Right atrium auricular region (tissue), 2 donors: Measurements from ENCODE around the gene SLC22A14. TPM values are rescaled to one million over a fixed set of nuclear protein-coding genes. Genes with fewer than 3 reads are reported as not detected.

Experiments
- DNase-seq: peaks from one replicate; pipeline ENCODE4 v3.0.0-alpha.2; 2019; ENCODE audit warnings: low spot score
- H3K27ac ChIP-seq, 2 donors: fragments of 200-600 bp; sonication (generic); 1 replicate in 1 of 2; 2 replicates in 1 of 2; pipeline ENCODE4 v1.5.1; 2016 to 2019
- H3K27me3 ChIP-seq, 2 donors: fragments of 200-600 bp; sonication (generic); one replicate each; pipeline versions ENCODE4 v1.5.1 to v1.6.0; 2017 to 2019
- H3K36me3 ChIP-seq: fragments of 200-600 bp; sonication (generic); one replicate; pipeline ENCODE4 v1.5.1; 2016
- H3K4me1 ChIP-seq, 2 donors: fragments of 200-600 bp; sonication (generic); one replicate each; pipeline versions ENCODE4 v1.5.1 to v1.6.0; 2017 to 2019
- H3K4me3 ChIP-seq, 2 donors: fragments of 200-600 bp; sonication (generic); 1 replicate in 1 of 2; 2 replicates in 1 of 2; pipeline ENCODE4 v1.5.1; 2017 to 2019; ENCODE audit warnings: mild to moderate bottlenecking in 1 of 2, moderate library complexity in 1 of 2
- H3K9me3 ChIP-seq, 2 donors: fragments of 200-600 bp; sonication (generic); one replicate each; pipeline ENCODE4 v1.5.1; 2019
- total RNA-seq, 2 donors: library from RNA; depleted of rRNA; stranded (reverse); fragments of >200 nt; gene quantifications; one replicate each; pipeline ENCODE4 v1.1.0, GENCODE V29; 2016
- TF ChIP-seq, protein P1 (sequence below), 2 donors: fragments of 200-600 bp; sonication (generic); IDR thresholded peaks; one replicate each; pipeline ENCODE4 v1.5.1; 2019; ENCODE audit warnings: antibody characterized with exemption in 2 of 2

The SLC22A14 gene
- total RNA-seq, 2 donors from 2014 or later: not detected

- Histone ChIP-seq H3K4me1 (no peaks in the 10 kb centered on the region), H3K27me3 (no peaks in the 10 kb centered on the region), H3K27ac (no peak overlapping the region), H3K4me3 (no peak overlapping the region), H3K9me3 (no peaks in the 10 kb centered on the region), H3K36me3 (no peaks in the 10 kb centered on the region)
- TF ChIP-seq, protein P1, sequence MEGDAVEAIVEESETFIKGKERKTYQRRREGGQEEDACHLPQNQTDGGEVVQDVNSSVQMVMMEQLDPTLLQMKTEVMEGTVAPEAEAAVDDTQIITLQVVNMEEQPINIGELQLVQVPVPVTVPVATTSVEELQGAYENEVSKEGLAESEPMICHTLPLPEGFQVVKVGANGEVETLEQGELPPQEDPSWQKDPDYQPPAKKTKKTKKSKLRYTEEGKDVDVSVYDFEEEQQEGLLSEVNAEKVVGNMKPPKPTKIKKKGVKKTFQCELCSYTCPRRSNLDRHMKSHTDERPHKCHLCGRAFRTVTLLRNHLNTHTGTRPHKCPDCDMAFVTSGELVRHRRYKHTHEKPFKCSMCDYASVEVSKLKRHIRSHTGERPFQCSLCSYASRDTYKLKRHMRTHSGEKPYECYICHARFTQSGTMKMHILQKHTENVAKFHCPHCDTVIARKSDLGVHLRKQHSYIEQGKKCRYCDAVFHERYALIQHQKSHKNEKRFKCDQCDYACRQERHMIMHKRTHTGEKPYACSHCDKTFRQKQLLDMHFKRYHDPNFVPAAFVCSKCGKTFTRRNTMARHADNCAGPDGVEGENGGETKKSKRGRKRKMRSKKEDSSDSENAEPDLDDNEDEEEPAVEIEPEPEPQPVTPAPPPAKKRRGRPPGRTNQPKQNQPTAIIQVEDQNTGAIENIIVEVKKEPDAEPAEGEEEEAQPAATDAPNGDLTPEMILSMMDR (IDR thresholded peaks at IDR 0.05): no peak
- DNase-seq: no peak
Observed at GRCh38 chr3:38354588-38355330, 72.7 kb downstream of the SLC22A14 start.

GRCh38 chr3:38359038-38359437 is 76.9 kb downstream of the SLC22A14 start:
- Histone ChIP-seq H3K27ac (no peak overlapping the region), H3K4me3 (no peak overlapping the region), H3K36me3 (no peaks in the 10 kb centered on the region), H3K4me1 (no peaks in the 10 kb centered on the region), H3K27me3 (no peaks in the 10 kb centered on the region), H3K9me3 (no peaks in the 10 kb centered on the region)
- TF ChIP-seq, protein P1 (IDR thresholded peaks at IDR 0.05): no peak
- DNase-seq: no peak

GRCh38 chr3:38360345-38360744 is 78.3 kb downstream of the SLC22A14 start:
- Histone ChIP-seq H3K36me3 (no peaks in the 10 kb centered on the region), H3K27me3 (no peaks in the 10 kb centered on the region), H3K9me3 (no peaks in the 10 kb centered on the region), H3K27ac (no peak overlapping the region), H3K4me1 (no peaks in the 10 kb centered on the region), H3K4me3 (no peak overlapping the region)
- no peak for DNase-seq
- TF ChIP-seq, protein P1 (IDR thresholded peaks at IDR 0.05): no peak

- no peak for DNase-seq
- Histone ChIP-seq H3K36me3 (no peaks in the 10 kb centered on the region), H3K4me1 (no peaks in the 10 kb centered on the region), H3K27ac (no peak overlapping the region), H3K9me3 (no peaks in the 10 kb centered on the region), H3K27me3 (no peaks in the 10 kb centered on the region), H3K4me3 (no peak overlapping the region)
- TF ChIP-seq, protein P1 (IDR thresholded peaks at IDR 0.05): no peak
Observed at GRCh38 chr3:38361496-38361895, 79.4 kb downstream of the SLC22A14 start.

GRCh38 chr3:38362825-38363224 is 80.7 kb downstream of the SLC22A14 start:
- no peaks in the 10 kb centered on the region for H3K4me1 ChIP-seq
- no peak overlapping the region for H3K4me3 ChIP-seq
- no peak for DNase-seq
- TF ChIP-seq, protein P1 (IDR thresholded peaks at IDR 0.05): no peak
- H3K36me3 ChIP-seq: no peaks in the 10 kb centered on the region
- H3K9me3 ChIP-seq: no peaks in the 10 kb centered on the region
- H3K27me3 ChIP-seq: no peaks in the 10 kb centered on the region
- H3K27ac ChIP-seq: no peak overlapping the region
